Adipose tissue (tissue), 3 donors: ENCODE results near the gene CYSLTR2. TPM values are rescaled to one million over a fixed set of nuclear protein-coding genes. Genes with fewer than 3 reads are reported as not detected.

ENCODE experiments used
- H3K27ac ChIP-seq: one replicate; pipeline ENCODE4 v1.5.1; 2013; ENCODE audit warnings: low read depth, low read length
- WGBS, 3 donors: extraction: QIAGEN DNeasy Blood & Tissue Kit; methylation state at CpG; one replicate each; pipeline ENCODE4 v1.1.7; 2013; 5-methylcytosine and 5-hydroxymethylcytosine counted together
- polyA plus RNA-seq, 3 donors: library from polyadenylated mRNA; stranded (reverse); fragments of 200-250 nt; gene quantifications; one replicate each; pipeline ENCODE4 v1.2.3, GENCODE V29; 2013
- donor health status: healthy with polysubstance abuse.
- donor health status: Bipolar disorder and iron deficiency.
- donor health status: healthy.

The CYSLTR2 gene
- polyA plus RNA-seq, 3 donors, result 0.07 to 2.0 (median 0.55) TPM

- no peak overlapping the region for H3K27ac ChIP-seq
- 51 to 87% (median 55%) methylated on average over 4 of the region's 4 CpGs for WGBS, 3 donors
Measured at GRCh38 chr13:48727241-48728011, 73.7 kb downstream of the CYSLTR2 start.

DNA sequence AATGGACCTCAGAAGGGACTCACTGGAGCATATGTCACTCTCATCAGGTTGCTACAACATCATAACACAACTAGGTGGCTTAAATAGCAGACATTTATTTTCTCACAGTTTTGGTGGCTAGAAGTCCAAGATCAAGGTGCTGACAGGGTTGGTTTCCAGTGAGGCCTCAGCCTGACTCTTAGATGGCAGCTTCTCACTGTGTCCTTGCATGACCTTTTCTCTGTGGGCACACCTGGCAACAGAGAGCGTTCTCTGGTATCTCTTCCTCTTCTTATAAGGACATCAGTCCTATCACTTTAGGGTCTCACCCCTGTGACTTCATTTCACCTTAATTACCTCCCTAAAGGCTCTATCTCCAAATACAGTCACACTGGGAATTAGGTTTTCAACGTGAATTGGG is 74.5 kb downstream of the CYSLTR2 start:
- WGBS, 3 donors, result 82 to 93% (median 89%) methylated on average over 2 of the region's 2 CpGs

DNA sequence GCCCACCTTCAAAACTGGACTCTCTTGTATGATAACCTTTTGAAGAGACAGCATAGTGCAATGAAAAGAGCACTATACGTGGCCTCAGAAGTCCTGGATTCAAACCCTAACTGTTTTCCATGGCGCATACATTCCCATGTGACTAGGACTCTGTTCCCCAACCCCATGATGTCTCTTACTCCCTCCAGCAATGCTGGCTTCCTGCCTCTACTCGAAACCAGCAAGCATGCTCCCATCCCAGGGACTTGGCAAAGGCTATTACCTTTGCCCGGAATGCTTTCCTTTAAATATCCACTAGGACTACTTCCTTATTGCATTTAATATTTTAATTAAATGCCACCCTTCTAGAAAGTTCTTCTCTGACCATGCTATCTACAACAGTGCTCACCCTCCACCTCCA is 75.1 kb downstream of the CYSLTR2 start:
- H3K27ac ChIP-seq, result no peak overlapping the region
- WGBS, 3 donors, result 69 to 81% (median 78%) methylated on average over 4 of the region's 4 CpGs

More for the DNA sequence above, 74.5 kb downstream of the CYSLTR2 start:
- no peak overlapping the region for H3K27ac ChIP-seq

DNA sequence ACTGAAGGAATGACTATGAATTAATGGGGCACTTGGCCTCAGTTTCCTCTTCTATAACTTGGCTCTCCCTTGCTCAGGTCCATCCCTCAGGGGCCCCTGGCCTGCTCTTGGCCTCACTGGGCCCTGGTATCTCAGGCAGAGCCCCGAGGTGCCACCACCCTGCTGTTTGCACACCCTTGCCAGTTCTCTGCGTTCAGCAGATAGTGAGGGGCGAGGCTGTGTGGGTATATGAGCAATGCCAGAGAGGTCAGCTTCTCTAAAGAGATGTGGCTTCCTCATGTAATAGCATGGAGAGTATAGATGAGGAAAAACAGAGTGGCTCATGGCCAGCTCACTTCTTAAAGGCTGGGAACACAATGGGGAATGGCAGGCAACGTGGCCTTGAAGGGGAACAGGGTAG is 76.1 kb downstream of the CYSLTR2 start:
- 61 to 91% (median 76%) methylated on average over 4 of the region's 4 CpGs for WGBS, 3 donors

GRCh38 chr13:48731001-48731658 is 77.4 kb downstream of the CYSLTR2 start:
- H3K27ac ChIP-seq, result no peak overlapping the region

More for the DNA sequence above, 76.1 kb downstream of the CYSLTR2 start:
- no peak overlapping the region for H3K27ac ChIP-seq

DNA sequence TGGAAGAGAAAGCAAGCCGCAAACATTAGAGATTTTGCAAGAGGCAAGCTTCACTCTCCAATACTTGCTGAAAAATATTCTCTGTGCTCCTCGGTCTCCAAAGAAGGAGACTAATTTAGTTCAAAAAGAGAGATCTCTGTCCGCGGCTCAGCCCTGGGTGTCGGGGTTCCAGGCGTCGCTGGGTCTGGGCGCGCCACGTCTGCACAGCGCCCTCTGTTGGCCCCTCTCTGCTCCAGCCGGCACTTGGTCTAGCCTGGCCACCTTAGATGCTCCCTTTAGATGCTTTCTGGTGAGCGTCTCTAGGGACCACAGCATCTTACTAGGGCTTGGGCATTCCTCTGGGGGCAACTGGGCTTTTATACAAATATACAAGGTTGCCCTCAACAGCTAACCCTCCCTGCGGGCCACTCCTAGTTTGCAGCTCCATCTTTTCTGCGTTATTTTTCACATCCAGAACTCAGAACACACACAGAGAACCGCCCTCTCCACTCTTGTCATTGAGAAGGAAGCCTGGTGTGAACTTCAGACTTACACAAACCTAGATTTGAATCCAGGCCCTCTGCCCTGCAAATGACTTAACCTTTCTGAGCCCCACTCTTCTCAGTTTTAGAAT is 78.3 kb downstream of the CYSLTR2 start:
- 37 to 41% (median 41%) methylated on average over 16 of the region's 16 CpGs for WGBS, 3 donors
- H3K27ac ChIP-seq, result no peak overlapping the region

More at GRCh38 chr13:48731001-48731658, 77.4 kb downstream of the CYSLTR2 start:
- whole genome bisulfite sequencing, 3 donors, result 61 to 73% (median 70%) methylated on average over 6 of the region's 6 CpGs

DNA sequence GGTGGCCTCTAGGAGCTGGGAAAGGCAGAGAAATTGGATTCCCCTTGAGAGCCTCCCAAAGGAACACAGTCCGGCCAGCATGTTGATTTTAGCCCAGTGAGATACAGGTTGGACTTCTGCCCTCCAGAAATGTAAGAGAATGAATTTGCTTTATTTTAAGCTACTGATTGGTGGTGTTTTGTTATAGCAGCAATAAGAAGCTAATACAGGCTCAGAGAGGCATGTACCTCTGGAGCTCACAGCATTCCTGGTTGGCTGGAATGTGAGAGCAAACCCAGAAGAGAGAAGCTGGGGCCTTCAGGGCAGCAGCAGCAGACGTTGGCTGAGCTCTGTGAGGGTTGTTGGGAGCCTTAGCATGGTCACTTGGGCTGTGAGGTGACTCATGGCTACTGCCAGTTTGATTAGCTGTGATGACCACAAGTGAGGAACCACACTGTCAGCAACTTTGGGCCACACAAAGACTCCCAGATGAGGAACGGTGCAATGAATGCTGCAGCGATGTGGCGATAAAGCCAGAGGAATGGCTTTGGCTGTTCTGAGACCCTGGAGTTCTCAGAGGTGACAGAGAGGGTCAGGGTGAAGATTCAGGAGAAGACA is 80.1 kb downstream of the CYSLTR2 start:
- 87 to 92% (median 89%) methylated on average over 5 of the region's 5 CpGs for WGBS, 3 donors
- no peak overlapping the region for H3K27ac ChIP-seq

DNA sequence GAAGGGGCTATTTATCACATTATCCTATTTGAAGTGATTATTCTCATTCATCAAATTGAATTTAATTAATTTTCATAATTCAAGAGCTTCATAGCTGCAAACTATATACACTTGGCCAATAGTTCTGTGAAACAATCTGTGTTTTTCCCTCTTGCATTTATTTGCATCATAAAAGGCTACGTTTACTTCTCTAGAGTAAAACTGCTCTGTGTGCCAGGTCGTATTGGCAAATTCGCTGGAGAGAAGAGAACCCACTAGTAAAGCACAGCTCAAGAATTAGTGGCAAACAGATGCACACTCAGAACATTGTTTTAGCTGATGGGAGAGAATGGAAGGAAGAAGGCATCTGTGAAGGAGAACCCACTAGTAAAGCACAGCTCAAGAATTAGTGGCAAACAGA is 81.8 kb downstream of the CYSLTR2 start:
- no peak overlapping the region for H3K27ac ChIP-seq
- WGBS, 3 donors, result 82 to 86% (median 83%) methylated on average over 3 of the region's 3 CpGs

DNA sequence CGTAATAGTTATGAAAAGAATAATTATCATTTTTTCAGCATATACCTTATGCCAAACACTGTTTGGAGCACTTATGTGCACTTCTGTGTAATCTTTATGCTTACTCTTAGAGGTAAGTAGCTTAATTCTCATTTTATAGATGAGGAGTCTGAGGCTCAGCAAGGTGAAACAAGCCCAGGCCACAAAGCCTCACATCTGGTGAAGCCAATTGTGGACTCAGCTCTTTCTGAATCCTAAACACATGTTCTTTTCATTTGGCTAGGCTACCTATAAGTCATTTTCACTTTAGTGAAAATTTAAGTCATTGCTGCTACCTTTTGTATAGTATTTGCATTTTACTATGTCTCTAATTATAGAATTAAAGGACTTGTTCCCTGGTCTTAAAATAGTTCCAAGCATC is 84.0 kb downstream of the CYSLTR2 start:
- no peak overlapping the region for H3K27ac ChIP-seq
- 97 to 98% (median 97%) methylated on average over 1 of the region's 1 CpG for WGBS, 3 donors

DNA sequence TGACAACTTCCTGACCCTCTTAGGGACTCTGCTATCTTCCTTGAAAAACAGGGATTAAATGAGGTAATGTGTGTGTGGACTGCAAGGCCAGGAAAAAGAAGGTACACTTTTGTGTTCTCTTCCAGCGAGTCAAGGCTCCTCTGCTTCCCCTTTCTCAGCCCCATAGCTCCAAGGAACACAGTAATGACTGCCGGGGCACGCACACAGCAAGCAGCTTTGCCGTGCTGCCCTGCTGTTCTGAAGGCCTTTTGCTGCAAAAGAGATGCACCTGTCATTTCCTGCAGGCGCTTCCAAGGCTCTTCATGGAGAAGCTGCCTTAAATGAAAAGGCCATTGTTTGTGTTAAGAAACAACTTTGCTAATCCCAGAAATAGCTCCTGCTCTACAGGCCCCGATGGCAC is 84.6 kb downstream of the CYSLTR2 start:
- 47 to 51% (median 47%) methylated on average over 6 of the region's 6 CpGs for WGBS, 3 donors
- H3K27ac ChIP-seq, result no peak overlapping the region

DNA sequence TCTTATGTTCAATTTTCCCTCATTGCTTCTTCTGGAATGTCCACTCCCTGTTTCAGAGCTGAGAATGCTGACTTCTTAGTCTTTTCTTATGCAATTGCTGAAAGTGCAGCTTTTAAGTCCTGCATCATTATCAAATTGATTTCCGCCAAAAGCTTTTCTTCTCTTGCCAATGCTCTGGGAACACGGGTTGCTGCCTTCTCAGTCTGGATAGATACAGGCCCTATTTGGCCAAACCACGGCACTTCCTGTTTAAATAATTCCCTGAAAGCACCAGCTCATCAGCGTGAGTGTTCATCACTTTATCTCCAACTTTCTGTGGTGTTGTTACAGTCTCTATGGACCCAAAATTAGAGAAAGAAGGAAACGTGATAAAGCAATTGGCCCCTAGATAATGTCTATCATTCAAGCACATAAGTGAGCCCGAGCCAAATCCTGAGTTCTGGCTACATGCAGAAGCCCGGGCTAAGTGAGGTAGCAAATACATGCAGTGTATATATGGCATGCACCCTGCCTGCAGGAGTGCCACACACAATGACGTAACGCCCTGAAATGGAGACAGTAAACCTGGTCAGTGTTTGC is 85.7 kb downstream of the CYSLTR2 start:
- H3K27ac ChIP-seq, result no peak overlapping the region
- WGBS, 3 donors, result 46 to 71% (median 49%) methylated on average over 9 of the region's 9 CpGs

DNA sequence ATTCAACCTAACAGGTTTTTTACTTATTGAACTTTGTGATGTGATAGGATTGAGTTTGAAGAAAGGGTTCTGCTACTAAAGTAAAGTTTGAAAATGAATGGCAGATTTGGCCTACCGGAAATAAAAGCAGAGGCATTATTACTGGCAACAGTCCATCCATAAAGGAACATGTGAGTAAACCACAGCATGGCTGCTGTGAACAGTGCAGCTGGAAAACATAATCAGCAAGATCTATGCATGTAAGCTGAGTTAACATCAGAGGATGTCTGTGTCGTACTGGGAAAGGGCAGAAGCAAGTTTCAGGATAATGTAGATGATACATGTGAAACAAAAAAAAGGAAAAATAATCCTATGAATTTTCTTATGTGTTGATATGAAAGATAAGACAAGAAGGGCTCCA is 87.6 kb downstream of the CYSLTR2 start:
- 20 to 57% (median 49%) methylated on average over 2 of the region's 2 CpGs for WGBS, 3 donors
- no peak overlapping the region for H3K27ac ChIP-seq

DNA sequence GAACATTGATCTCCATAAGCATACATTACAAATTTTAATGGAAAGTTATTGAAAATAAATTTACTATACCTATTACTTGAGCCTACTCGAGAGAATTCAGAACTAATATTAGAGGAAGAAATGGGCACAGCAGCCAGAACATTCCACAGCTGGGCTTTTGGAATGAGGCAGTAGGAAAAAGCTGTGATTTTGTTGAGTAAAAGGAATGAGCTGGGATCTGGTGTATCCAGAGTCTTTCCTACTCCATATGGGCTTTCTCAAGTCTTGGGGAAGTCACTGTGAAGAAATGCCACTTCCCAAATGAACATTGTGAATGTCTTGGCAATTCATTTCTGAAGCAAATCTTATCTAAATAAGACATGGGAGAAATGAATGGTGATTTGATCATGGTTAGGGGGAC is 93.1 kb downstream of the CYSLTR2 start:
- WGBS, 3 donors, result 0 to 85% (median 85%) methylated on average over 1 of the region's 1 CpG
- no peak overlapping the region for H3K27ac ChIP-seq

- WGBS, 3 donors, result 75 to 86% (median 78%) methylated on average over 2 of the region's 2 CpGs
- H3K27ac ChIP-seq, result no peak overlapping the region
Measured at GRCh38 chr13:48748681-48749080, 95.0 kb downstream of the CYSLTR2 start.

GRCh38 chr13:48749144-48749543 is 95.4 kb downstream of the CYSLTR2 start:
- 81 to 90% (median 84%) methylated on average over 4 of the region's 4 CpGs for WGBS, 3 donors
- H3K27ac ChIP-seq, result no peak overlapping the region

GRCh38 chr13:48749699-48750473 is 96.2 kb downstream of the CYSLTR2 start:
- peak overlapping the region; percentile 17 for H3K27ac ChIP-seq
- 34 to 41% (median 39%) methylated on average over 15 of the region's 15 CpGs for WGBS, 3 donors

GRCh38 chr13:48750588-48751383 is 97.1 kb downstream of the CYSLTR2 start:
- H3K27ac ChIP-seq, result no peak overlapping the region
- 67 to 74% (median 69%) methylated on average over 9 of the region's 9 CpGs for WGBS, 3 donors
